ENCODE results near the gene HMGB1. TPM values are rescaled to one million over a fixed set of nuclear protein-coding genes. Genes with fewer than 3 reads are reported as not detected.

Gene HMGB1
- total and polyA plus RNA-seq, 2 donors (not counting 3 experiments of a cell fraction or from before 2014, with no cell fraction given) = 111 to 670 TPM

DNA sequence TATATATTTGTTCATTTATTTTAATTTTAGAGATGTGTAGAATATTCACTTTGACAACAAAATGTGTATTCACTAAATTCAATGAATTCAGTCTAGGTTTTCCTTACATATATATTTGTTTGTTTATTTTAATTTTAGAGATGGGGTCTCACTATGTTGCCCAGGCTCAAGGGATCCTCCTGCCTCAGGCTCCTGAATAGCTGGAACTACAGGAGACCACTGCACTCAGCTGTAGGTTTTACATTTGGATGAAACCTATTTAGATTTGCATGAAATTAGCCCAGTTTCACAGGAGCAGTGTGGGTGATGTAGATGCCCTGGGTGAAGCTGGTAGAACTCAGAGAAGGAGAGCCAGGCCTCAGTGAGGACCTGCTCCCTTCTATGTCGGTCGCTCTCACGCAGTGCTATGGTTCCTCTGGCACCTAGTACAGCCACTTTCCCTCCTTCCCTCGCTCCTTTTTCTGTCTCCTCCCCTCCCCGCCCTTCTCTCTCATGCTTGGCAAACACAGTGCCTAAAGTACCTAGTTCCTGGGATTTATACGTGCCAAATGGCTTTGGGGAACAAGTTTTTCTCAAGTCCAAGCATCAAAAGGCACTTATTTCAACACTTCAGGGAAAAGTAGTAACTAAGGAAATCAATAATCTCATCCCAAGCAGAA, 14.7 kb upstream of the HMGB1 start:
- Histone ChIP-seq H3K4me3 (replicated peaks in 1 of 3; ENCODE audit: insufficient read depth in 1 of 3, low read depth in 1 of 3, low read length in 3 of 3) (no peak overlapping the region), H2AFZ (ENCODE audit: low read depth, low read length) (no peak overlapping the region), H3K4me1 (ENCODE audit: control insufficient read depth, extremely low read depth, insufficient read depth, low read length) (no peaks in the 10 kb centered on the region), H3K9me3 (replicated peaks; ENCODE audit: control insufficient read depth, insufficient read depth, low read length) (no peaks in the 10 kb centered on the region), H3K27me3 (ENCODE audit: control insufficient read depth in 2 of 2, insufficient read depth in 2 of 2, low read length in 2 of 2) (peaks cover 2 to 5% of the 10 kb centered on the region in 2 experiments), H4K20me1 (replicated peaks; ENCODE audit: control insufficient read depth, extremely low read depth, insufficient read depth, low read length) (no peaks in the 10 kb centered on the region), H3K9me1 (replicated peaks; ENCODE audit: control insufficient read depth, extremely low read depth, insufficient read depth, low read length) (no peaks in the 10 kb centered on the region), H3K36me3 (ENCODE audit: control insufficient read depth in 2 of 2, extremely low read depth in 1 of 2, insufficient read depth in 2 of 2, low read length in 2 of 2) (no peaks in the 10 kb centered on the region), H3K9ac (replicated peaks; ENCODE audit: extremely low read depth, insufficient read depth, low read length) (no peak overlapping the region), H3K4me2 (ENCODE audit: insufficient read depth, low read length) (no peak overlapping the region), H3K27ac (ENCODE audit: insufficient read depth, low read depth, low read length) (no peak overlapping the region), H3K79me2 (ENCODE audit: control insufficient read depth, insufficient read depth, low read length) (no peaks in the 10 kb centered on the region)
- CTCF ChIA-PET = no interaction called here
- DNase-seq (ENCODE audit: low read depth, low spot score) (no peak), FAIRE-seq (no peak)
- POLR2A ChIA-PET = no interaction called here
- TF ChIP-seq POLR2A (IDR thresholded peaks at IDR 0.05; ENCODE audit: low read depth, low read length) (no peak), GATA2 (IDR thresholded peaks at IDR 0.05; ENCODE audit: insufficient read depth, insufficient read length, low read depth, low read length) (no peak)
- BruUV-seq (replicated peaks) = no TSS peak
- dilution Hi-C loops (cut with MboI; ENCODE audit: extremely low pct_ligation_motif_present, low sequenced_read_pairs) (no loop called here), intact Hi-C loops (cut with micrococcal nuclease) (no loop called here)

DNA sequence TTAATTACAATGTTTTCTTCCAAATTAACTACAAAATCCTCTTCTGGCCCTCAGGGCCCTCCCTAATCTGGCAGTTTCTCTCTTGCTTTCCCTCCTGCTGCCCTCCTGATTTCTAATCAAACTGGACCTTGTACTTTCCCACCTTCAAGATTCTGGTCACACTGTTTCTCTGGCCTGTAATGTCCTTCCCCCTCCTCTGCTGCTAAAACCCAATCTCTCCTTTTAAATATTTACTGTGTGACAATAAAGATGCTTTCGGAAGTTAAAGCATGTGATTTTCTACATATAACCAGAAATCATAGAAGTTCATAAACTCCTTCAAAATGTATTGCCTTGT, 14.1 kb upstream of the HMGB1 start:
- Histone ChIP-seq H3K36me3 (ENCODE audit: control insufficient read depth in 2 of 2, extremely low read depth in 1 of 2, insufficient read depth in 2 of 2, low read length in 2 of 2) (no peaks in the 10 kb centered on the region), H3K9me1 (replicated peaks; ENCODE audit: control insufficient read depth, extremely low read depth, insufficient read depth, low read length) (no peaks in the 10 kb centered on the region), H3K79me2 (ENCODE audit: control insufficient read depth, insufficient read depth, low read length) (no peaks in the 10 kb centered on the region), H3K27ac (ENCODE audit: insufficient read depth, low read depth, low read length) (no peak overlapping the region), H3K9ac (replicated peaks; ENCODE audit: extremely low read depth, insufficient read depth, low read length) (no peak overlapping the region), H3K4me3 (replicated peaks in 1 of 3; ENCODE audit: insufficient read depth in 1 of 3, low read depth in 1 of 3, low read length in 3 of 3) (no peak overlapping the region), H3K9me3 (replicated peaks; ENCODE audit: control insufficient read depth, insufficient read depth, low read length) (no peaks in the 10 kb centered on the region), H3K4me2 (ENCODE audit: insufficient read depth, low read length) (no peak overlapping the region), H4K20me1 (replicated peaks; ENCODE audit: control insufficient read depth, extremely low read depth, insufficient read depth, low read length) (no peaks in the 10 kb centered on the region), H2AFZ (ENCODE audit: low read depth, low read length) (no peak overlapping the region), H3K4me1 (ENCODE audit: control insufficient read depth, extremely low read depth, insufficient read depth, low read length) (no peaks in the 10 kb centered on the region), H3K27me3 (ENCODE audit: control insufficient read depth in 2 of 2, insufficient read depth in 2 of 2, low read length in 2 of 2) (peaks cover 0 to 5% of the 10 kb centered on the region in 2 experiments)
- DNase-seq (ENCODE audit: low read depth, low spot score) (no peak), FAIRE-seq (no peak)
- TF ChIP-seq GATA2 (IDR thresholded peaks at IDR 0.05; ENCODE audit: insufficient read depth, insufficient read length, low read depth, low read length) (no peak), FOS (IDR thresholded peaks at IDR 0.05; ENCODE audit: borderline replicate concordance, insufficient read depth, low read length) (no peak), JUN (IDR thresholded peaks at IDR 0.05; ENCODE audit: borderline replicate concordance, insufficient read depth, insufficient read length, low read depth) (no peak), EZH2 (IDR thresholded peaks at IDR 0.05; ENCODE audit: borderline replicate concordance, low read depth, low read length, severe bottlenecking) (no peak), POLR2AphosphoS5 (IDR thresholded peaks at IDR 0.05; ENCODE audit: insufficient read depth, low read depth, low read length) (no peak), MYC (IDR thresholded peaks at IDR 0.05; ENCODE audit: low read depth, low read length) (no peak), POLR2A (IDR thresholded peaks at IDR 0.05; ENCODE audit: low read depth, low read length) (no peak)
- TF ChIP-seq, protein P1, sequence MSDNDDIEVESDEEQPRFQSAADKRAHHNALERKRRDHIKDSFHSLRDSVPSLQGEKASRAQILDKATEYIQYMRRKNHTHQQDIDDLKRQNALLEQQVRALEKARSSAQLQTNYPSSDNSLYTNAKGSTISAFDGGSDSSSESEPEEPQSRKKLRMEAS (IDR thresholded peaks at IDR 0.05; ENCODE audit: insufficient read depth, insufficient read length) = no peak
- TF ChIP-seq, protein P2, sequence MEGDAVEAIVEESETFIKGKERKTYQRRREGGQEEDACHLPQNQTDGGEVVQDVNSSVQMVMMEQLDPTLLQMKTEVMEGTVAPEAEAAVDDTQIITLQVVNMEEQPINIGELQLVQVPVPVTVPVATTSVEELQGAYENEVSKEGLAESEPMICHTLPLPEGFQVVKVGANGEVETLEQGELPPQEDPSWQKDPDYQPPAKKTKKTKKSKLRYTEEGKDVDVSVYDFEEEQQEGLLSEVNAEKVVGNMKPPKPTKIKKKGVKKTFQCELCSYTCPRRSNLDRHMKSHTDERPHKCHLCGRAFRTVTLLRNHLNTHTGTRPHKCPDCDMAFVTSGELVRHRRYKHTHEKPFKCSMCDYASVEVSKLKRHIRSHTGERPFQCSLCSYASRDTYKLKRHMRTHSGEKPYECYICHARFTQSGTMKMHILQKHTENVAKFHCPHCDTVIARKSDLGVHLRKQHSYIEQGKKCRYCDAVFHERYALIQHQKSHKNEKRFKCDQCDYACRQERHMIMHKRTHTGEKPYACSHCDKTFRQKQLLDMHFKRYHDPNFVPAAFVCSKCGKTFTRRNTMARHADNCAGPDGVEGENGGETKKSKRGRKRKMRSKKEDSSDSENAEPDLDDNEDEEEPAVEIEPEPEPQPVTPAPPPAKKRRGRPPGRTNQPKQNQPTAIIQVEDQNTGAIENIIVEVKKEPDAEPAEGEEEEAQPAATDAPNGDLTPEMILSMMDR (IDR thresholded peaks at IDR 0.05; ENCODE audit: extremely low read depth in 1 of 2, insufficient read depth in 1 of 2, low read depth in 1 of 2, low read length in 2 of 2) = no peak
- CTCF ChIA-PET = no interaction called here
- no TSS peak for BruUV-seq (replicated peaks)
- POLR2A ChIA-PET = no interaction called here
- dilution Hi-C loops (cut with MboI; ENCODE audit: extremely low pct_ligation_motif_present, low sequenced_read_pairs) = no loop called here
- intact Hi-C loops (cut with micrococcal nuclease) = no loop called here

All from endothelial cell of umbilical vein (primary cell).